Endometrial microvascular endothelial cells (primary cell): ENCODE measurements around the gene ZBTB48. TPM values are rescaled to one million over a fixed set of nuclear protein-coding genes. Genes with fewer than 3 reads are reported as not detected.
"Not testable (repeated sequence)": the region's sequence is repeated elsewhere in the genome, so short reads cannot be mapped to it uniquely, and the experiment has no call there.

ENCODE experiments used
- in situ Hi-C: cut with HindIII; loops from 2 replicates; pipeline ENCODE4 v1.10.0; 2017; ENCODE audit warnings: low sequenced_read_pairs, low pct_unique_long_range_greater_than_20kb; ENCODE audit errors: inconsistent ontology term
- total RNA-seq: library from RNA; depleted of rRNA; stranded (reverse); fragments of >200 nt; gene quantifications from one replicate; pipeline ENCODE4 v1.2.3, GENCODE V29; 2015; ENCODE audit errors: inconsistent ontology term

ZBTB48 gene
- total RNA-seq, 1 donor from 2014 or later, result 9.1 TPM

GRCh38 chr1:6625584-6626149, 45.9 kb downstream of the ZBTB48 start:
- in situ Hi-C loops, result no loop called here

DNA sequence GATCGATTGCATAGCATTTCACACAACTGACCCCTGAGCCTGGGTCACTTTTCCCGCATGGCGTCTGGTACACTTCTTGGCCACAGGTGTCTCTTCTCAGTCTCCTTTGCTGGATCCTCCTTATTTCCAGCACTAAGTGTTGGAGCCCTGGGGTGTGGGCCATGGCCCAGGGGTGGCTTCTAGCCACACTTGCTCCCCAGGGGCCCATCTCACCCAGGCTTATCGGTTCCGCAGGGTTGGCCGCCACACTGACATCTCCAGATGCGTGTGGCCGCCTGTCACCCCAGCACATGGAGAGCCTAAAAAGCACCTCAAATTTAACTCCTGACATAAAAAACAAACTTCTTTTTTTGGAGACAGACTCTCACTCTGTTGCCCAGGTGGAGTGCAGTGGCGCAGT, 47.2 kb downstream of the ZBTB48 start:
- in situ Hi-C loops, result no loop called here

- in situ Hi-C loops, result no loop called here
Measured at GRCh38 chr1:6627841-6628545, 48.2 kb downstream of the ZBTB48 start.

DNA sequence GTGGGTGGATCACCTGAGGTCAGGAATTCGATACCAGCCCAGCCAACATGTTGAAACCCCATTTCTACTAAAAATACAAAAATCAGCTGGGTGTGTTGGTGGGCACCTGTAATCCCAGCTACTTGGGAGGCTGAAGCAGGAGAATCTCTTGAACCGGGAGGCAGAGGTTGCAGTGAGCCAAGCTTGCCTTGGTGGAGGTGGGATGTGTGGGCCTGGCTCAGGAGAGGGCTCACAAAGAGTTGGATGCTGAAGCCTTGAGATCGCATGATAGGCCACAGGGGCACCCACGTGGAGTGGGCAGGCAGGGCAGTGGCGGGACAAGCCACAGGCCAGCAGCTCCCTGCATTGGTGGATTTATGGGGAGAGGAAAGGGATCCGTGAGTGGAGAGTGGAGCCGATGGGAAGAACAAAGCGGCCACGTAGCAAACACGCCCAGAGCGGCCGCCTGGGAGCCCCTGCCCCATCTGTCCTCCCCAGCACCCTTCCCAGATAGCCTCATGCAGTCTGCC, 49.2 kb downstream of the ZBTB48 start:
- in situ Hi-C loops, result no loop called here

DNA sequence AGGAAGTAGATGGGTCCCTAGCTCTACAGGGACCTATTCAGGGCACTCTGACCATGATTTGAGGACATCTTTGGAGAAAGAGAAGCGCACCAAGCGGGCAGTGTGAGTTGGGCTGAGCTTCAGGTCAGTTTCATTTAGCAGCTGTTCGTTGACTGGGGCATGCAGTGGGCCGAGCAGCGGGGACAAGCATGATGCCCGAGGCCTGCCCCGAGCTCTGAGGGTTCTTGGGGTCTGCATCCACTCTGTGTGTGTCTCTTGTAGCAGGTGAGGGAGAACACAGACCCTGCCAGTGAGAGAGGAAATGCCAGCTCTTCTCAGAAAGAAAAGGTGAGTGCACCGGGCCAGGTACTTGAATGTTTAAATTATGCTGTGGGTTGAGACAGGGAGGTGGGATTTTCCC, 50.2 kb downstream of the ZBTB48 start:
- in situ Hi-C loops, result no loop called here

DNA sequence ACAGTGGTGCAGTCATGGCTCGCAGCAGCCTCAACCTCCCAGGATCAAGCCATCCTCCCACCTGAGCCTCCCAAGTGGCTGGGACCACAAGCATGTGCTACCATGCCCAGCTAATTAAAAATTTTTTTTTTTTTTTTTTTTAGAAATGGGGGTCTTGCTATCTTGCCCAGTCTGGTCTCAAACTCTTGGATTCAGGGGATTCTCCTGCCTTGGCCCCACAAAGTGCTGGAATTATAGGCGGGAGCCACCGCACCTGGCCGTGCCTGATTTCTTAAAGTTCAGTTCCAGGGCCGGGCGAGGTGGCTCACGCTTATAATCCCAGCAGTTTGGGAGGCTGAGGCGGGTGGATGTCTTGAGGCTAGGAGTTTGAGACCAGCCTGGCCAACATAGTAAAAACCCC, 51.3 kb downstream of the ZBTB48 start:
- in situ Hi-C loops, result no loop called here

GRCh38 chr1:6632588-6633514, 53.1 kb downstream of the ZBTB48 start:
- in situ Hi-C loops, result no loop called here

DNA sequence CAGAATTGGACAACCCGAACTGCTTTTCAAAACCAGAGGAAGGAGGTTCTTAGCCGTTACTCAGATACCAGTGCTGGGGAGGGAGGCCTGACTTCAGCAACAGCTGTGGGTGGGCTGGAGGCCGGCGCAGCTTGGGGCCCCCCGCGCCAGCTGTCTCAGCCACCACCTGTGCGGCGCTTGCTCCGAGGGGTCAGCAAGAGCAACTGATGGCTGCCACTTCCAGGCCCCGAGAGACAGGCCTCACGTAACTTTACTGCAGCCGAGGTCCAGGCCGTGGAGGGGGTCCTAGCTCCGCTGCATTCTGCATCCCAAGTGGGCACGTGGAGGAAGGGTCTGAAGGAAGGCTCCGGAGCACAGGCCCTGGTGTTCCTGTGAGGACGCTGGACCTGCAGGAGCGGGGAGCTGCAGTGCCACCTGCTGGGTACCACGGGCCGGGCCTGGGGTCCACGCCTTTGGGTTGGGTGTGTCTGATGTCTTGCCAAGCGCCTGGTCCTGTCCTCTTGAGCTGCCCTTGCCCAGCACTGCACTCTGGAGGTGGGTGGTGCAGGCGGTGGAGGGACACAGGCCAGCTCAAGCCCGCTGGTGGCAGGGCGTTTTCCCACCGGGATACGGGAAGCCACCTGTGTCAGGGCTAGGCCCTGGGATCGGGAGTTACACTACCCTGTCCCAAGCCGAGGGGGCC, 54.7 kb downstream of the ZBTB48 start:
- in situ Hi-C loops, result no loop called here

GRCh38 chr1:6635161-6635909, 55.5 kb downstream of the ZBTB48 start:
- in situ Hi-C loops, result no loop called here

GRCh38 chr1:6635910-6636760, 56.3 kb downstream of the ZBTB48 start:
- in situ Hi-C loops, result no loop called here

GRCh38 chr1:6636778-6637177, 57.0 kb downstream of the ZBTB48 start:
- in situ Hi-C loops, result not testable (repeated sequence)

DNA sequence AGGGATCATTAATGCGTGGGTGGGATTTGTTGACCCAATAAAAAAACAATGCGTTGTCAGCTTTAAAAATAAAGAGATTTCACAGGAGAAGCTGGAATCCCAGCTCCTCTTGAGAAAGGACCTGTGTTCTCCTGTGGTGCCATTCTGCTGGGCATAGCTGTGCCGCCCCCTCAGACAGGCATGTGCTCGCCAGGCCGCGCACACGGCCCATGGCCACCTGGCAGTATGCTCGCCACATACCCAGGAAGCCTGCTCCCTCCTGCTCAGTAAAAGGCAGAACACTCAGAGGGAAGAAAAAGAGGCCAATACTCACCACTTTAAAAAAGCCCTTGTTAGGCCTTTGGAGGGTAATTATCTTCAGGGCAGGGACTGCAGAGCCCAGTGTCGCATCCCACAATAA, 58.0 kb downstream of the ZBTB48 start:
- in situ Hi-C loops, result no loop called here

DNA sequence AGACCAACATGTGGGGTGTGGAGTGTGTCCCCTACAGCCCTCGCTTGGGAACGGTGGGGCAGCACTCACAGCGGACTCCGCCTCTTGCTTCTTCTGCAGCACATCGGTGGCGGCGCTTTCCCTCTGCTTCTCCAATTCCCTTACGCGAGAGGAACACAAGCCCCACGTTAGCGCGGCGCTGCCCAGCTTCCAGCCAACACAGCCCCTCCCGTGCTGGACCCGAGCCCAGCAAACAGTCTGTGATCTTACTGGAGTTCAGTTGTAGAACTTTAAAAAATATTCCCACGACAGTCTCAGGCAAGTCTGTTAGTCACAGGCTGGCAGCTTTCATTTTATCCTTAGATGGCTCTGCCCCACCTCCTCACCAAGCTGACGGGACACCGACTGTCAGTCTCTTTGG, 58.4 kb downstream of the ZBTB48 start:
- in situ Hi-C loops, result no loop called here

Other genes with a start within 250 kb of the ZBTB48 start
- 101 TPM for gene ACOT7, start 186.2 kb upstream of the ZBTB48 start, total RNA-seq
- gene HES2, start 160.1 kb upstream of the ZBTB48 start, total RNA-seq, result 31.5 TPM
- 0.46 TPM for gene ESPN, start 155.2 kb upstream of the ZBTB48 start, total RNA-seq
- 5.9 TPM for gene TNFRSF25, start 113.8 kb upstream of the ZBTB48 start, total RNA-seq
- 27.6 TPM for gene PLEKHG5, start 88.3 kb upstream of the ZBTB48 start, total RNA-seq
- gene NOL9, start 25.5 kb upstream of the ZBTB48 start, total RNA-seq, result 44.9 TPM
- gene TAS1R1, start 24.7 kb upstream of the ZBTB48 start, total RNA-seq, result not detected
- gene KLHL21, start 22.9 kb downstream of the ZBTB48 start, total RNA-seq, result 47.0 TPM
- 6.9 TPM for gene PHF13, start 33.7 kb downstream of the ZBTB48 start, total RNA-seq
- gene THAP3, start 44.9 kb downstream of the ZBTB48 start, total RNA-seq, result 30.4 TPM
- gene DNAJC11, start 121.8 kb downstream of the ZBTB48 start, total RNA-seq, result 38.1 TPM
- gene CAMTA1, start 205.5 kb downstream of the ZBTB48 start, total RNA-seq, result 89.0 TPM